HG03558 (cell line): ENCODE results near the gene SNX14.

ENCODE experiments used
- ATAC-seq: cut with Tn5 transposase; IDR thresholded peaks from one replicate; pipeline ENCODE4 v1.9.1; 2021; ENCODE audit warnings: moderate number of reproducible peaks; ENCODE audit not compliant: unreplicated experiment; ENCODE audit errors: extremely low read depth

Gene SNX14

GRCh38 chr6:85468326-85468725 lies 125.3 kb downstream of the SNX14 start:
- ATAC-seq: no peak

- peak; percentile 24 for ATAC-seq
Measured at GRCh38 chr6:85465762-85466161, 127.9 kb downstream of the SNX14 start.

GRCh38 chr6:85464722-85465150 lies 128.9 kb downstream of the SNX14 start:
- ATAC-seq: no peak

- no peak for ATAC-seq
Measured at GRCh38 chr6:85464260-85464644, 129.4 kb downstream of the SNX14 start.

GRCh38 chr6:85463621-85464259 lies 129.9 kb downstream of the SNX14 start:
- no peak for ATAC-seq

- no peak for ATAC-seq
Measured at GRCh38 chr6:85462673-85463072, 131.0 kb downstream of the SNX14 start.

- no peak for ATAC-seq
Measured at GRCh38 chr6:85461798-85462170, 131.9 kb downstream of the SNX14 start.

- ATAC-seq: peak; percentile 83
Measured at GRCh38 chr6:85460921-85461797, 132.5 kb downstream of the SNX14 start.

GRCh38 chr6:85460154-85460920 lies 133.3 kb downstream of the SNX14 start:
- no peak for ATAC-seq

- no peak for ATAC-seq
Measured at GRCh38 chr6:85459224-85459901, 134.3 kb downstream of the SNX14 start.

- no peak for ATAC-seq
Measured at GRCh38 chr6:85458782-85459181, 134.9 kb downstream of the SNX14 start.

- ATAC-seq: no peak
Measured at GRCh38 chr6:85458184-85458583, 135.5 kb downstream of the SNX14 start.

- no peak for ATAC-seq
Measured at GRCh38 chr6:85456782-85457181, 136.9 kb downstream of the SNX14 start.
